GM10266 (cell line): ENCODE results near the gene TEAD1.

ENCODE experiments used
- DNase-seq: peaks from one replicate; pipeline ENCODE4 v3.0.0; 2012; ENCODE audit errors: extremely low spot score
- TF ChIP-seq, protein P1 (sequence below): IDR thresholded peaks from 2 replicates; pipeline ENCODE4 v1.5.1; 2012; ENCODE audit warnings: mild to moderate bottlenecking, low read depth; ENCODE audit not compliant: control insufficient read depth, insufficient read depth; ENCODE audit errors: missing control alignments

TEAD1 gene

DNA sequence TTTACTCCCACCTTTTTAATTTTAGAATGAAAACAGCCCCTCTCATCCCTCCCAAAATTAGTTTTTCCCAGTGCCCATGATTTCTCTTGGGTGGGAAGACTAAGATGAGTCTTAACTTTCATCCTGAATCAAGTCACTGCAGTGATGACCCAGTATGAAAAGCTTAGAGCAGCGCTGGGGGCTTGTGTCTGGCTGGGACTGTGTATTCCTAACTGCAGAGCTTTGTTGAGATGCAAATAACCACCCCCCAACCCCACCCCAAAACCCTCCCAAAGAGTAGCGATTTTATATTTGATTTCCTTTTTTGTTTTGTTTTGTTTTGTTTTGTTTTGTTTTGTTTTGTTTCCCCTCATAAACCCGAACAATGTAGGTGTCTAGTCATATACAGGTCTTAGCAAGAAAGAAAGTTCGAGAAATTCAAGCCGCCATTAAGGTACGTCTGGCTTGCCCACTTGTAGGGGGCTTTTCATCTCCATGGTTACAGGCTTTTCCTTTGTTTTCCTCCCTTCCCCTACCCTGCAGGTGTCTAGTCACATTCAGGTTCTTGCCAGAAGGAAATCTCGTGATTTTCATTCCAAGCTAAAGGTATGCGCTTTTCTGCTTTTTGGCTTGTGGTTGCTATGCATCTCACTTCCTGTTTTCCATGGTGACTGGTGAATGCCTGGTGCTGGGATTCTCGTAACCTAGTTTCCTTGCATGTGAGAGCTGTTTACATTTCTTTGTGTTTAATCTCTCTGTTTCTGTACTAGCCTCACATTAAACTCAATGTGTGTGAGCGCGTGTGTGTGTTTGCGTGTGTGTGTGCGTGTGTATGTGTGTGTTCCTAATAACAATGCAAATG, 190.3 kb downstream of the TEAD1 start:
- no peak for DNase-seq
- TF ChIP-seq, protein P1, sequence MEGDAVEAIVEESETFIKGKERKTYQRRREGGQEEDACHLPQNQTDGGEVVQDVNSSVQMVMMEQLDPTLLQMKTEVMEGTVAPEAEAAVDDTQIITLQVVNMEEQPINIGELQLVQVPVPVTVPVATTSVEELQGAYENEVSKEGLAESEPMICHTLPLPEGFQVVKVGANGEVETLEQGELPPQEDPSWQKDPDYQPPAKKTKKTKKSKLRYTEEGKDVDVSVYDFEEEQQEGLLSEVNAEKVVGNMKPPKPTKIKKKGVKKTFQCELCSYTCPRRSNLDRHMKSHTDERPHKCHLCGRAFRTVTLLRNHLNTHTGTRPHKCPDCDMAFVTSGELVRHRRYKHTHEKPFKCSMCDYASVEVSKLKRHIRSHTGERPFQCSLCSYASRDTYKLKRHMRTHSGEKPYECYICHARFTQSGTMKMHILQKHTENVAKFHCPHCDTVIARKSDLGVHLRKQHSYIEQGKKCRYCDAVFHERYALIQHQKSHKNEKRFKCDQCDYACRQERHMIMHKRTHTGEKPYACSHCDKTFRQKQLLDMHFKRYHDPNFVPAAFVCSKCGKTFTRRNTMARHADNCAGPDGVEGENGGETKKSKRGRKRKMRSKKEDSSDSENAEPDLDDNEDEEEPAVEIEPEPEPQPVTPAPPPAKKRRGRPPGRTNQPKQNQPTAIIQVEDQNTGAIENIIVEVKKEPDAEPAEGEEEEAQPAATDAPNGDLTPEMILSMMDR, result no peak

DNA sequence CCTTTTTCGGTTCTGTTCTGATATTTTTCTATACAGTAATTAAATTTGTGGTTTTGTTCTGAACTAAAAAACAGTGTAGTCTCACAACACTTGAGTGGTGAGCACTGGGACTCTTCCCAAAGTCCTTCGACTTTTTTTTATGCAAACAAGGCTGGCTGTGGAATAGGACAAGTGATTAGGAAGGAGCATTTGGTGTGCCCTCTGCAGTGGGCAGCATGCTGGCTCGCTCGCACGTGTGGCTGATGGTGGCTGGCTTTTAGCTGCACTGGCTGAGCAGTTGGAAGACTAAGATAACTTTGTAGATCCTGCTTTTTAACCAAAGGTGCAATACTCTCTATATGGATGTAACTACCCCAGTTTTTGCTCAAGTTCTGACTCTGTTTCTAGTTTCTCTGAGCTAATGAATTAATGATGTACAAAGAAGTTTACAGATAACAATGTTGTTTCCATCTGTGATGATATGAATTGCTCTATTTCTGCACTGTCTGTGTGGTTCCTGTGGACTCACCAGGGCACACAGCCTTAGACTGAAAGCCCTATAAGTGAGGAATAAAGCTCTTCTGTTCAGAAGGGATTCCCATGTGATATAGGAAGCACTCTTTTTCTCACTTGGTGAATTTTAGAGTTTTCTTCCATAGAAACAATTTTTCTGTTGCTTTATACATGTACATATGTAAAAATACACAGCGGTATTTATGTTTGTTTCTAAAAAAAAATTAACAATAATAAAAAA, 191.8 kb downstream of the TEAD1 start:
- DNase-seq, result no peak
- TF ChIP-seq, protein P1, result no peak

- TF ChIP-seq, protein P1, result no peak
- DNase-seq, result no peak
Measured at GRCh38 chr11:12867531-12867930, 193.3 kb downstream of the TEAD1 start.

GRCh38 chr11:12868315-12869073, 194.3 kb downstream of the TEAD1 start:
- TF ChIP-seq, protein P1, result no peak
- no peak for DNase-seq

- no peak for DNase-seq
- TF ChIP-seq, protein P1, result no peak
Measured at GRCh38 chr11:12871241-12871640, 197.0 kb downstream of the TEAD1 start.

DNA sequence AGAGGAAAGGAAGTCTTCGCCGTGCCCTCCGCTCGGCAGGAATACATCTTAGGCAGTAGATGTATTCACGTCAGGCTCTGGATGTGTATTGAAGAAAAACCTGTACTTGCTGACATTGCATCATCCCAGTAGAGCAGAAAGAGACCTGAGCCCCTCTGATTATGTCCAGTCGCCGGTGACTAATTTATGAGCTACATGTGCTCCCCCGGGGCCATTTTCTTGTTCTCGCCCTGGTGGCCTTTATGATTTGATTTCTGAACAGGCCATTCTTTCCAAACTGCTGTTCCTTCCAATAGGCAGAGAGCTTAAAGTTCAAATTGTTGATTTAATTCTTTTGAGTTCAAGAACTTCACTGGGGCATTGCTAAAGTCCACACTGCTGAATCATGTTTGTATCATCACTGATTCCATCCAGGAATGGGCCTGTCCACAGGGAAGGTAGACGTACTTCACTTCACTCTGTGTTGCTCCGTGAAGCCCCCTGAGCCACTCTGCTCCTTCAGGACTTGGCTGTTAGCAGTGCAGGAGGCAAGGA, 197.6 kb downstream of the TEAD1 start:
- DNase-seq, result no peak

More for the DNA sequence above, 197.6 kb downstream of the TEAD1 start:
- TF ChIP-seq, protein P1, result no peak
